ENCODE data around the gene GLCE. TPM values are rescaled to one million over a fixed set of nuclear protein-coding genes. Genes with fewer than 3 reads are reported as not detected.

Gene GLCE
- total RNA-seq, 2 donors from 2014 or later, result 16.3 to 17.2 TPM

GRCh38 chr15:69319384-69320375 is 159.2 kb downstream of the GLCE start:
- no peaks in the 10 kb centered on the region for H3K27me3 ChIP-seq (ENCODE audit: control insufficient read depth, insufficient read depth, low read length, poor library complexity, severe bottlenecking)
- Mint-ChIP-seq H3K27ac (peak overlapping the region; percentile 44), H3K9me3 (no peaks in the 10 kb centered on the region), H3K4me1 (peaks cover 29% of the 10 kb centered on the region), H3K27me3 (ENCODE audit: insufficient read depth) (no peaks in the 10 kb centered on the region), H3K4me3 (no peak overlapping the region), H3K36me3 (ENCODE audit: low read depth) (peaks cover 12% of the 10 kb centered on the region)
- H3K36me3 ChIP-seq (ENCODE audit: control insufficient read depth, insufficient read depth, low read length), result peaks cover 14% of the 10 kb centered on the region
- no peak overlapping the region for H3K4me3 ChIP-seq (ENCODE audit: low read length)
- no peak for DNase-seq
- H3K27ac ChIP-seq (ENCODE audit: low read depth, low read length), result no peak overlapping the region
- H3K9ac ChIP-seq (ENCODE audit: extremely low read depth, low read length, poor library complexity, severe bottlenecking), result no peak overlapping the region
- WGBS, 2 experiments (ENCODE audit: insufficient coverage in 1 of 2, insufficient read length in 1 of 2), result 90 to 94% methylated on average over 17 to 19 of the region's 19 CpGs
- H3K9me3 ChIP-seq (ENCODE audit: control insufficient read depth, low read length), result no peaks in the 10 kb centered on the region
- no peak for TF ChIP-seq CTCF (conservative IDR thresholded peaks at IDR 0.05)
- peaks cover 13% of the 10 kb centered on the region for H3K4me1 ChIP-seq (ENCODE audit: control insufficient read depth, insufficient read depth, low read length)

- no peak for DNase-seq
- H3K9me3 ChIP-seq (ENCODE audit: control insufficient read depth, low read length), result no peaks in the 10 kb centered on the region
- Mint-ChIP-seq H3K27me3 (ENCODE audit: insufficient read depth) (no peaks in the 10 kb centered on the region), H3K9me3 (no peaks in the 10 kb centered on the region), H3K4me1 (peaks cover 33% of the 10 kb centered on the region), H3K4me3 (no peak overlapping the region), H3K36me3 (ENCODE audit: low read depth) (peaks cover 17% of the 10 kb centered on the region), H3K27ac (no peak overlapping the region)
- H3K36me3 ChIP-seq (ENCODE audit: control insufficient read depth, insufficient read depth, low read length), result peaks cover 5% of the 10 kb centered on the region
- H3K4me1 ChIP-seq (ENCODE audit: control insufficient read depth, insufficient read depth, low read length), result peaks cover 13% of the 10 kb centered on the region
- H3K9ac ChIP-seq (ENCODE audit: extremely low read depth, low read length, poor library complexity, severe bottlenecking), result no peak overlapping the region
- TF ChIP-seq CTCF (conservative IDR thresholded peaks at IDR 0.05), result no peak
- H3K4me3 ChIP-seq (ENCODE audit: low read length), result no peak overlapping the region
- no peaks in the 10 kb centered on the region for H3K27me3 ChIP-seq (ENCODE audit: control insufficient read depth, insufficient read depth, low read length, poor library complexity, severe bottlenecking)
- H3K27ac ChIP-seq (ENCODE audit: low read depth, low read length), result no peak overlapping the region
- WGBS, 2 experiments (ENCODE audit: insufficient coverage in 1 of 2, insufficient read length in 1 of 2), result 76 to 79% methylated on average over 7 of the region's 7 CpGs
Observed at GRCh38 chr15:69320977-69321554, 160.6 kb downstream of the GLCE start.

Other genes with a start within 250 kb of the GLCE start
- gene SPESP1, start 230.1 kb upstream of the GLCE start, total RNA-seq, result not detected
- gene NOX5, start 145.9 kb upstream of the GLCE start, total RNA-seq, result not detected
- 10 to 100 TPM; 43.6 to 55.6 TPM for gene PAQR5, start 138.3 kb downstream of the GLCE start, total RNA-seq

Measured in endodermal cell (in vitro differentiated cells).